Upper lobe of left lung (tissue), 6 donors: ENCODE measurements around the gene RALGAPB. TPM values are rescaled to one million over a fixed set of nuclear protein-coding genes. Genes with fewer than 3 reads are reported as not detected.
A peak's percentile ranks its signal among the peaks of the same experiment; 100 is the strongest.

Experiments
- ATAC-seq, 2 donors: fragments of 200-7000 bp; cut with Tn5 transposase; one replicate each; pipeline ENCODE4 v1.9.1; 2022; ENCODE audit warnings: mild to moderate bottlenecking in 2 of 2, moderate library complexity in 2 of 2; ENCODE audit not compliant: low FRiP score in 2 of 2
- DNase-seq, 2 donors: peaks; one replicate each; pipeline ENCODE4 v3.0.0-alpha.2; 2019 to 2020
- H3K27ac ChIP-seq, 4 donors: fragments of 200-600 bp; sonication (generic); one replicate each; pipeline ENCODE4 v1.5.1; 2016 to 2019
- H3K27me3 ChIP-seq, 4 donors: fragments of 200-600 bp; sonication (generic); one replicate each; pipeline ENCODE4 v1.5.1; 2017 to 2019
- H3K36me3 ChIP-seq, 4 donors: fragments of 200-600 bp; sonication (generic); one replicate each; pipeline ENCODE4 v1.5.1; 2016 to 2019
- H3K4me1 ChIP-seq, 4 donors: fragments of 200-600 bp; sonication (generic); one replicate each; pipeline ENCODE4 v1.5.1; 2018 to 2019
- H3K4me3 ChIP-seq, 4 donors: fragments of 200-600 bp; sonication (generic); one replicate each; pipeline ENCODE4 v1.5.1; 2017 to 2019; ENCODE audit warnings: mild to moderate bottlenecking in 2 of 4, moderate library complexity in 1 of 4
- H3K9me3 ChIP-seq, 4 donors: fragments of 200-600 bp; sonication (generic); one replicate each; pipeline ENCODE4 v1.5.1; 2018 to 2019
- EP300 ChIP-seq, 4 donors: sonication (generic); formaldehyde crosslinking; IDR thresholded peaks; one replicate each; pipeline ENCODE4 v1.5.1; 2017; ENCODE audit warnings: antibody characterized with exemption in 4 of 4, control low read depth in 2 of 4
- POLR2A ChIP-seq, 4 donors: fragments of 450-650 bp; IDR thresholded peaks; one replicate each; pipeline ENCODE4 v1.5.1; 2016 to 2017; ENCODE audit warnings: antibody characterized with exemption in 4 of 4, mild to moderate bottlenecking in 2 of 4
- POLR2AphosphoS5 ChIP-seq, 2 donors: sonication (generic); formaldehyde crosslinking; IDR thresholded peaks; one replicate each; pipeline ENCODE4 v1.5.1; 2017; ENCODE audit warnings: antibody characterized with exemption in 2 of 2
- WGBS, 2 donors: methylation state at CpG; one replicate each; pipeline ENCODE4 v1.1.5; 2017 to 2018; 5-methylcytosine and 5-hydroxymethylcytosine counted together
- total RNA-seq, 6 donors: library from RNA; depleted of rRNA in 4 of 6; stranded (reverse); fragments of >200 nt in 4 of 6; gene quantifications; one replicate each; pipeline versions ENCODE4 v1.1.0 to v1.2.1, GENCODE V29; 2016 to 2021
- TF ChIP-seq, protein P1 (sequence below), 6 experiments: fragments of 450-650 bp in 4 of 6; fragments of 200-600 bp in 2 of 6; sonication (generic) in 2 of 6; IDR thresholded peaks; one replicate each; pipeline ENCODE4 v1.5.1; 2016 to 2019; ENCODE audit warnings: antibody characterized with exemption in 6 of 6
- donor health status: DM: no; HTN: no; CAD: no; lungs with moderate emphysema.
- donor health status: DM: no; HTN: yes; CAD: no; lungs with severe emphysema.

Gene RALGAPB
- total RNA-seq, 6 donors from 2014 or later, result 27.0 to 76.5 (median 32.1) TPM

DNA sequence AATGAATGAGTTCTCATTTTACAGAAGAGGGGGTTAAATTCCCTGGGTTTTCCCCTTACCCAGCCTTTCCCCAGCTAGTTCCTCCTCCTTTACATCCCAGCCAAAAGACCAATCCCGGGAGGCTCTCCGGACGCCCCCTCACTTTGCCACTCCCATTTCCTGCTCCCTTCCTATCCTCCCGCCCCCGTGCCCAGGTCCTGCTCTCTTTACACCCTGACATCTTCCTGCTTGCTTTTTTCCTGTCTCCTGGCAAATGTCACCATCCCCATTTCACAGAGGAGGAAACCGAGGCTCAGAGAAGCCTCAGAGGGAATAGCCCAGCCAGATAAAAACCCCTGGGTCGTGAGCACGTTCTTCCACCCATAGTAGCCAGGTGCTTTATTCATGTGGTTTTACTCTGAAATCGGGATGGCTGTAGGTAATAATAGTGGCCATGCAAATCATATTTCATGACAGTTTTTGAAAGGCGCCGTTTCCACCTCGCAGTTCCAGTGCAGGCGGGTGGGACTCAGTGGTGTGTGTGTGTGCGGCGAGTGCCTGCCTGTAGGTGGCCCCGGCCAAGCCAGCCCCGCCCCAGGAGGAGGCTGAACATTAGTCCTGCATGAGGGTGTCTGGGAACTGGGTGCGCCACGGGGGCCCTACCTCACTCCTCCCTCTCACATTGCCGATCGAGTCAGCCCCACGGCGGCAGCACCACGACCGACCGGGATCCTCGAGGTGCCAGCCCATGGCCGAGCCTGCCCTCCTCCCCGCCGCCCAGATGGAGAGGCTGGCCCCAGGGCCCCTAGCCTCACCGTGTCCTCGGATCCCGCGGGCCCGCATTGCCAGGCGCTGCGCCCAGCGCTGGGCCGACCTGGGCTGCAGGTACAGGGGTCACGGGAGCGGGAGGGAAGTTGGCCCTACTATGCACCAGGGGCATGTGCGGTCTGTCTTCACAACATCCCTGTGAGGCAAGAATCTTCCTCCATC lies 128.9 kb downstream of the RALGAPB start, which contains the start of gene ARHGAP40:
Gene ARHGAP40 (plus strand): TSS at position 594 of the 969 bp plus-strand sequence.
- Histone ChIP-seq H3K27ac (peak within 1 kb of the TSS in 1 of 4 donors; percentile 47), H3K36me3 (no peaks in the 10 kb centered on the region), H3K27me3 (peaks cover 0 to 11% (median 4%) of the 10 kb centered on the region in 4 donors), H3K4me3 (peak within 1 kb of the TSS in 1 of 4 donors; percentile 38), H3K4me1 (peaks cover 0 to 19% (median 8%) of the 10 kb centered on the region in 4 donors), H3K9me3 (no peaks in the 10 kb centered on the region)
- peak; percentile 35 to 46 for ATAC-seq
- WGBS, 2 donors, result 15 to 22% methylated on average over 27 to 37 of the region's 42 CpGs
- peak; percentile 46 to 81 for DNase-seq
- TF ChIP-seq EP300 (IDR thresholded peaks at IDR 0.05) (no peak), POLR2A (IDR thresholded peaks at IDR 0.05) (peak in 1 of 4 donors; percentile 34)
- TF ChIP-seq, protein P1, sequence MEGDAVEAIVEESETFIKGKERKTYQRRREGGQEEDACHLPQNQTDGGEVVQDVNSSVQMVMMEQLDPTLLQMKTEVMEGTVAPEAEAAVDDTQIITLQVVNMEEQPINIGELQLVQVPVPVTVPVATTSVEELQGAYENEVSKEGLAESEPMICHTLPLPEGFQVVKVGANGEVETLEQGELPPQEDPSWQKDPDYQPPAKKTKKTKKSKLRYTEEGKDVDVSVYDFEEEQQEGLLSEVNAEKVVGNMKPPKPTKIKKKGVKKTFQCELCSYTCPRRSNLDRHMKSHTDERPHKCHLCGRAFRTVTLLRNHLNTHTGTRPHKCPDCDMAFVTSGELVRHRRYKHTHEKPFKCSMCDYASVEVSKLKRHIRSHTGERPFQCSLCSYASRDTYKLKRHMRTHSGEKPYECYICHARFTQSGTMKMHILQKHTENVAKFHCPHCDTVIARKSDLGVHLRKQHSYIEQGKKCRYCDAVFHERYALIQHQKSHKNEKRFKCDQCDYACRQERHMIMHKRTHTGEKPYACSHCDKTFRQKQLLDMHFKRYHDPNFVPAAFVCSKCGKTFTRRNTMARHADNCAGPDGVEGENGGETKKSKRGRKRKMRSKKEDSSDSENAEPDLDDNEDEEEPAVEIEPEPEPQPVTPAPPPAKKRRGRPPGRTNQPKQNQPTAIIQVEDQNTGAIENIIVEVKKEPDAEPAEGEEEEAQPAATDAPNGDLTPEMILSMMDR (IDR thresholded peaks at IDR 0.05), result peak in 3 of 6 experiments; percentile 21 to 39 (median 31)

DNA sequence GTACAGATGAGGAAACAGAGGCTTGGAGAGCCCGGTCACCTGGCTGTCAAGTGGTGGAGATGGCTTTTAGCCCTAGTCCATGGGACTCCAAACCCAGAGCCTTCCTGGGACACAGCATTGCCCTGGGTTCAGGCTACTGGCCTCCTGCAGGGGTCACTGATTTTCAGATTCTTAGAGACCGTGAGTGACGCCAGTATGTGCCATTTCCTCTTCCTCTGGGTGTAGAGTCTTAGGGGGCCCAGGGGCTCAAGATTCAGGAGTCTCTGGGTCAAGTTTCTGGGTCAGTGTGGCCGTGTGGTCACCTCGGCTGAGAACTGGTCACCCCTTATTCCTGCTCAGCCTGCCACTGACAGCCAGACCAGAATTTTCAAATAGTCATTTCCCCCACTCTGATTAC lies 129.5 kb downstream of the RALGAPB start:
- DNase-seq (no peak), ATAC-seq (no peak)
- Histone ChIP-seq H3K4me3 (peak overlapping the region in 1 of 4 donors; percentile 38), H3K27me3 (peaks cover 0 to 11% (median 4%) of the 10 kb centered on the region in 4 donors), H3K36me3 (no peaks in the 10 kb centered on the region), H3K9me3 (no peaks in the 10 kb centered on the region), H3K27ac (peak overlapping the region in 1 of 4 donors; percentile 47), H3K4me1 (peaks cover 0 to 19% (median 8%) of the 10 kb centered on the region in 4 donors)
- TF ChIP-seq EP300 (IDR thresholded peaks at IDR 0.05) (no peak), POLR2AphosphoS5 (IDR thresholded peaks at IDR 0.05) (no peak), POLR2A (IDR thresholded peaks at IDR 0.05) (no peak)
- TF ChIP-seq, protein P1 (IDR thresholded peaks at IDR 0.05), result no peak
- 33 to 39% methylated on average over 3 to 5 of the region's 5 CpGs for WGBS, 2 donors

DNA sequence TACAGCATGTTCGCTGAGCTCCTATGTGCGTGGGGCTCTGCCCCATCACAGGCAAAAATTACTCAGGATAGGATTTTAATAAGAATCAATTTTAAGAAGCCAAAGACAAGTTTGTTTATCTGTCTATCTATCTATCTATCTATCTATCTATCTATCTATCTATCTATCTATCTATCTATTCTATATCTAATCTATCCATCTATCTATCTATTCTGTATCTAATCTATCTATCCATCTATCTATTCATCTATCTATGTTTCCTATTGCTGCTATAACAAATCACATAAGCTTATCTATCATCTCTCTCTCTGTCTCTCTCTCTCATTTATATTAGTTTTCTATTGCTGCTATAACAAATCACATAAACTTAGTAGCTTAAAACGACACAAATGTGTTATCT lies 130.6 kb downstream of the RALGAPB start:
- H3K4me1 ChIP-seq, result peaks cover 0 to 19% (median 8%) of the 10 kb centered on the region in 4 donors
- ATAC-seq (no peak), DNase-seq (no peak)
- no peak overlapping the region for H3K4me3 ChIP-seq
- H3K9me3 ChIP-seq, result no peaks in the 10 kb centered on the region
- H3K36me3 ChIP-seq, result no peaks in the 10 kb centered on the region
- WGBS, 2 donors, result 76% methylated on average over 3 of the region's 3 CpGs
- no peak overlapping the region for H3K27ac ChIP-seq
- peaks cover 0 to 11% (median 4%) of the 10 kb centered on the region in 4 donors for H3K27me3 ChIP-seq
- TF ChIP-seq POLR2AphosphoS5 (IDR thresholded peaks at IDR 0.05) (no peak), POLR2A (IDR thresholded peaks at IDR 0.05) (no peak), EP300 (IDR thresholded peaks at IDR 0.05) (no peak)
- TF ChIP-seq, protein P1 (IDR thresholded peaks at IDR 0.05), result no peak

DNA sequence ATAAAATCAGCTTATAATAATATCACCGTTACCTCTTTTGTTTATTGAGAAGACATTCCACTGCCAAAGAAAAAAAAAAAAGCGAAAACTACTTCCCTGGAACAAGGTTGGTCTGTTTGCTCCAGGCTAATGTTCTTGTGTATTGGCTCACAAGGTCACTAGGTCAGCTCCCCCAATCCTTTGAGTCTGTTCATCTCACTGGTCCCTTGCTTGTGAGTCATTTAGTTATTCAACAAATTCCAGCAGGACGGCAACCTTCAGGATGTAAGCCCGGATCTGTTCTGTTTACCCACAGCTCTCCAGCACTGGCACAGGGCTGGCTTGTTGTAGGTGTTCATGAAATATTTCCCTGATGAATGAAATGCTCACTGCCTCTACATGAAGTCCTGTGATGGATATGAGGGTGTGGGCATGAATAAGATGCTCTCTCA lies 132.2 kb downstream of the RALGAPB start:
- TF ChIP-seq POLR2A (IDR thresholded peaks at IDR 0.05), result no peak
- TF ChIP-seq EP300 (IDR thresholded peaks at IDR 0.05), result no peak
- TF ChIP-seq, protein P1 (IDR thresholded peaks at IDR 0.05), result no peak
- TF ChIP-seq POLR2AphosphoS5 (IDR thresholded peaks at IDR 0.05), result no peak
- Histone ChIP-seq H3K4me3 (no peak overlapping the region), H3K4me1 (peaks cover 0 to 13% (median 10%) of the 10 kb centered on the region in 4 donors), H3K9me3 (no peaks in the 10 kb centered on the region), H3K27ac (no peak overlapping the region), H3K36me3 (no peaks in the 10 kb centered on the region), H3K27me3 (peaks cover 0 to 11% (median 4%) of the 10 kb centered on the region in 4 donors)
- 34 to 46% methylated on average over 4 of the region's 4 CpGs for WGBS, 2 donors
- DNase-seq (peak in 1 of 2 donors; percentile 47), ATAC-seq (no peak)
